WTC11 (cell line): ENCODE data around the gene KLHL28. TPM values are rescaled to one million over a fixed set of nuclear protein-coding genes. Genes with fewer than 3 reads are reported as not detected.

Experiments used
- ATAC-seq: fragments of 200-7000 bp; cut with Tn5 transposase; 2 replicates; pipeline ENCODE4 v1.10.0; 2021; ENCODE audit warnings: mild to moderate bottlenecking, moderate library complexity
- CTCF ChIA-PET: fragments of 300-600 bp; sonication (Branson Sonifier 250); formaldehyde crosslinking; loops from one replicate; lab custom pipeline; 2021; ENCODE audit warnings: antibody characterized with exemption; lab: Charles Lee
- POLR2A ChIA-PET: fragments of 350-600 bp; sonication (Branson Sonifier 250); formaldehyde crosslinking; loops from one replicate; lab custom pipeline; 2021; ENCODE audit warnings: antibody characterized with exemption; lab: Charles Lee
- DNase-seq: peaks from one replicate; pipeline ENCODE4 v3.0.0; 2021; ENCODE audit warnings: low spot score
- H3K27ac Mint-ChIP-seq: 2 replicates; pipeline ENCODE4 v1.8.0; 2021; ENCODE audit warnings: mixed read lengths
- H3K27me3 Mint-ChIP-seq: 2 replicates; pipeline ENCODE4 v1.8.0; 2021; ENCODE audit warnings: low read depth, mild to moderate bottlenecking, moderate library complexity, mixed read lengths
- H3K36me3 Mint-ChIP-seq: 2 replicates; pipeline ENCODE4 v1.8.0; 2021; ENCODE audit warnings: mixed read lengths
- H3K4me1 Mint-ChIP-seq: 2 replicates; pipeline ENCODE4 v1.8.0; 2022; ENCODE audit warnings: mixed read lengths
- H3K4me3 Mint-ChIP-seq: 2 replicates; pipeline ENCODE4 v1.8.0; 2021; ENCODE audit warnings: mild to moderate bottlenecking, moderate library complexity, mixed read lengths
- H3K9me3 Mint-ChIP-seq: 2 replicates; pipeline ENCODE4 v1.8.0; 2021; ENCODE audit warnings: mixed read lengths
- ATF1 ChIP-seq: sonication (generic); formaldehyde crosslinking; IDR thresholded peaks from 2 replicates; pipeline ENCODE4 v1.8.1; 2023; ENCODE audit warnings: mild to moderate bottlenecking, moderate library complexity, missing genetic modification reagents
- CBFB ChIP-seq: sonication (generic); formaldehyde crosslinking; IDR thresholded peaks from 2 replicates; pipeline ENCODE4 v1.8.1; 2022; ENCODE audit warnings: mild to moderate bottlenecking, low read depth, missing genetic modification reagents
- ETV6 ChIP-seq: sonication (generic); formaldehyde crosslinking; IDR thresholded peaks from 2 replicates; pipeline ENCODE4 v1.8.1; 2022; ENCODE audit warnings: mild to moderate bottlenecking, missing genetic modification reagents
- FOXJ3 ChIP-seq: sonication (generic); formaldehyde crosslinking; IDR thresholded peaks from 2 replicates; pipeline ENCODE4 v1.9.0; 2021; ENCODE audit warnings: missing genetic modification reagents, mild to moderate bottlenecking, borderline replicate concordance
- FOXK1 ChIP-seq: sonication (generic); formaldehyde crosslinking; IDR thresholded peaks from 2 replicates; pipeline ENCODE4 v1.8.0; 2022; ENCODE audit warnings: mild to moderate bottlenecking, moderate library complexity, missing genetic modification reagents
- MXD4 ChIP-seq: fragments of 250-450 bp; sonication (Bioruptor Pico); IDR thresholded peaks from 2 replicates; pipeline ENCODE4 v1.8.0; 2021; ENCODE audit warnings: mild to moderate bottlenecking, moderate library complexity, borderline replicate concordance
- OVOL2 ChIP-seq: fragments of 250-450 bp; sonication (Bioruptor Pico); IDR thresholded peaks from 2 replicates; pipeline ENCODE4 v1.9.0; 2021; ENCODE audit warnings: mild to moderate bottlenecking, borderline replicate concordance
- PRRX2 ChIP-seq: fragments of 250-450 bp; sonication (Bioruptor Pico); IDR thresholded peaks from 2 replicates; pipeline ENCODE4 v1.8.0; 2021; ENCODE audit warnings: mild to moderate bottlenecking
- ZNF232 ChIP-seq: sonication (generic); formaldehyde crosslinking; IDR thresholded peaks from 2 replicates; pipeline ENCODE4 v1.8.0; 2022; ENCODE audit warnings: mild to moderate bottlenecking, missing genetic modification reagents
- ZNF671 ChIP-seq: fragments of 250-450 bp; sonication (Bioruptor Pico); IDR thresholded peaks from 2 replicates; pipeline ENCODE4 v1.8.0; 2021; ENCODE audit warnings: mild to moderate bottlenecking
- total RNA-seq: library from RNA; stranded (reverse); gene quantifications from 3 replicates; pipeline ENCODE4 v1.2.3, GENCODE V29; 2021
- TF ChIP-seq, protein P1 (sequence below): fragments of 250-450 bp; sonication (Bioruptor Pico); IDR thresholded peaks from 2 replicates; pipeline ENCODE4 v1.9.0; 2021; ENCODE audit warnings: moderate library complexity, mild to moderate bottlenecking, inconsistent platforms, borderline replicate concordance
- TF ChIP-seq, protein P2 (sequence below): sonication (generic); formaldehyde crosslinking; conservative IDR thresholded peaks from 2 replicates; pipeline ENCODE4 v1.8.1; 2022; ENCODE audit warnings: mild to moderate bottlenecking, missing genetic modification reagents
- TF ChIP-seq, protein P3 (sequence below): fragments of 200-600 bp; IDR thresholded peaks from 2 replicates; pipeline ENCODE4 v1.8.0; 2022; ENCODE audit warnings: antibody characterized with exemption
- TF ChIP-seq, protein P4 (sequence below): sonication (generic); formaldehyde crosslinking; IDR thresholded peaks from 2 replicates; pipeline ENCODE4 v1.8.0; 2022; ENCODE audit warnings: mild to moderate bottlenecking, missing genetic modification reagents
- TF ChIP-seq, protein P5 (sequence below): sonication (generic); formaldehyde crosslinking; IDR thresholded peaks from 2 replicates; pipeline ENCODE4 v1.8.0; 2023; ENCODE audit warnings: mild to moderate bottlenecking, missing genetic modification reagents

Gene KLHL28
- total RNA-seq, 1 experiment from 2014 or later = 9.8 TPM

DNA sequence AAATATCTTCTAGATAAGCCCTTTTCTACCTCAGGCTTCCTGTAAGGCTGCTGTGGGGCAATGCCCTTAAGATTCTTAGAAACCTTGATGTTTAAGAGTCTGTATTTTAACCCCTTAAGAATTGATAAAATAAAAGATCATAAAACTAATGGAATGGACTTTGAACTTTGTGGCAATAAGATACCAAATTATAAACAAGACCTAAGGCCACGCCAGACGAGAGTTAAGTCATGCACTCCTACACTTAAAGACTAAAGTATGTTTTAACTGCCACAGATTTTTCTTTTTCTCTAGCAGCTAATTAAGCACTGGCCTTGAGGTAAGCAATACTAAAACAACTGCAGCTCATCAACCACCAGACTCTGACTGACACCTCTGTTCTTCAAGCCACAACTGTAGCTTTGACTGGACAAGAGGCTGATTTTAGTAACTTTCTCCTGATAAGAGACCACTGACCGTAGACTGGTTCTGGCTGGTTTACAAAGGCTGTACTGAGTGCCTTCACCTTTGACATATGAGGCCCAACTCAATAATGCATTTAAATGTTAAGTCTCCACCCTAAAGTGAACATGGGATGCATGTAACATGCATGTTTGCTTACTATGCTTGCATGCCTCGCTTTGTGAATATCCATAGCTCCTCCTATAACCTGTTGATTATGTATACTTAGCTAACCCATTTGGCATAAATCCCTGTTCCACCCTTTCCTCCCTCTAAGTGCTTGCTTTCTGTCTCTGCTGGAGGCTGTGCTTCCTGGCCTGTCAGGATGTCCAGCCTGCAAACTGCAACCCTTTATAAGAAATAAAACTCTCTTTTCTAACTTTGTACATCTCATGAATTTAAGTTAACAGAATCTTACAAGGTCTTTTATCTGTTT, 71.9 kb downstream of the KLHL28 start:
- DNase-seq (no peak), ATAC-seq (no peak)
- Mint-ChIP-seq H3K27me3 (peaks cover 9% of the 10 kb centered on the region), H3K4me1 (no peaks in the 10 kb centered on the region), H3K36me3 (no peaks in the 10 kb centered on the region), H3K4me3 (no peak overlapping the region), H3K27ac (no peak overlapping the region), H3K9me3 (peaks cover 11% of the 10 kb centered on the region)
- ChIA-PET POLR2A (no interaction called here), CTCF (no interaction called here)
- no peak for TF ChIP-seq OVOL2 (CRISPR knock-in tag)
- no peak for TF ChIP-seq FOXJ3
- TF ChIP-seq, protein P1, sequence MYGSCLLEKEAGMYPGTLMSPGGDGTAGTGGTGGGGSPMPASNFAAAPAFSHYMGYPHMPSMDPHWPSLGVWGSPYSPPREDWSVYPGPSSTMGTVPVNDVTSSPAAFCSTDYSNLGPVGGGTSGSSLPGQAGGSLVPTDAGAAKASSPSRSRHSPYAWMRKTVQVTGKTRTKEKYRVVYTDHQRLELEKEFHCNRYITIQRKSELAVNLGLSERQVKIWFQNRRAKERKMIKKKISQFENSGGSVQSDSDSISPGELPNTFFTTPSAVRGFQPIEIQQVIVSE (CRISPR knock-in tag) = no peak
- TF ChIP-seq, protein P2, sequence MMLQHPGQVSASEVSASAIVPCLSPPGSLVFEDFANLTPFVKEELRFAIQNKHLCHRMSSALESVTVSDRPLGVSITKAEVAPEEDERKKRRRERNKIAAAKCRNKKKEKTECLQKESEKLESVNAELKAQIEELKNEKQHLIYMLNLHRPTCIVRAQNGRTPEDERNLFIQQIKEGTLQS (CRISPR knock-in tag) = no peak
- TF ChIP-seq ZNF671 (CRISPR knock-in tag) = no peak
- TF ChIP-seq CBFB = no peak
- TF ChIP-seq PRRX2 (CRISPR knock-in tag) = no peak

DNA sequence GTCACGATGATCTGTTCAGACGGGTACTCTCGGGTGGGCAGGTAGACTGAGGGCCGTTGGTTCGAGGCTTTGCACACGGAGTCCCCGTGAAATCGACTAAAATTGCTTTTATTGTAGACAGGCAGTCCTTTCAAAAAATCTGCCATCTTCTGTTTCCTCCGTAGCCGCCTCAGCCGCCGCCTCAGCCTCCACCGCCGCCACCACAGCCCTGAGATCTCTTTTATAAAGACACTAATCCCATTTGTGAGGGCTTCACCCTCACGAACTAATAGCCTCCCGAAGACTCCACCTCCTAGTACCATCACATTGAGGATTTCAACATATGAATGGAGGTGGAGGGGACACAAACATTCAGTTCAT, 74.2 kb downstream of the KLHL28 start:
- Mint-ChIP-seq H3K4me1 (no peaks in the 10 kb centered on the region), H3K4me3 (no peak overlapping the region), H3K27ac (no peak overlapping the region), H3K27me3 (peaks cover 9% of the 10 kb centered on the region), H3K36me3 (peaks cover 2% of the 10 kb centered on the region; the same call in 1 of the 2 replicates), H3K9me3 (peaks cover 23% of the 10 kb centered on the region)
- POLR2A ChIA-PET = no interaction called here
- TF ChIP-seq ETV6 (CRISPR knock-in tag) (no peak), FOXJ3 (no peak), FOXK1 (CRISPR knock-in tag) (no peak), ZNF232 (CRISPR knock-in tag) (no peak), ATF1 (CRISPR knock-in tag) (no peak), MXD4 (CRISPR knock-in tag) (no peak)
- TF ChIP-seq, protein P3, sequence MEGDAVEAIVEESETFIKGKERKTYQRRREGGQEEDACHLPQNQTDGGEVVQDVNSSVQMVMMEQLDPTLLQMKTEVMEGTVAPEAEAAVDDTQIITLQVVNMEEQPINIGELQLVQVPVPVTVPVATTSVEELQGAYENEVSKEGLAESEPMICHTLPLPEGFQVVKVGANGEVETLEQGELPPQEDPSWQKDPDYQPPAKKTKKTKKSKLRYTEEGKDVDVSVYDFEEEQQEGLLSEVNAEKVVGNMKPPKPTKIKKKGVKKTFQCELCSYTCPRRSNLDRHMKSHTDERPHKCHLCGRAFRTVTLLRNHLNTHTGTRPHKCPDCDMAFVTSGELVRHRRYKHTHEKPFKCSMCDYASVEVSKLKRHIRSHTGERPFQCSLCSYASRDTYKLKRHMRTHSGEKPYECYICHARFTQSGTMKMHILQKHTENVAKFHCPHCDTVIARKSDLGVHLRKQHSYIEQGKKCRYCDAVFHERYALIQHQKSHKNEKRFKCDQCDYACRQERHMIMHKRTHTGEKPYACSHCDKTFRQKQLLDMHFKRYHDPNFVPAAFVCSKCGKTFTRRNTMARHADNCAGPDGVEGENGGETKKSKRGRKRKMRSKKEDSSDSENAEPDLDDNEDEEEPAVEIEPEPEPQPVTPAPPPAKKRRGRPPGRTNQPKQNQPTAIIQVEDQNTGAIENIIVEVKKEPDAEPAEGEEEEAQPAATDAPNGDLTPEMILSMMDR = no peak
- TF ChIP-seq, protein P4, sequence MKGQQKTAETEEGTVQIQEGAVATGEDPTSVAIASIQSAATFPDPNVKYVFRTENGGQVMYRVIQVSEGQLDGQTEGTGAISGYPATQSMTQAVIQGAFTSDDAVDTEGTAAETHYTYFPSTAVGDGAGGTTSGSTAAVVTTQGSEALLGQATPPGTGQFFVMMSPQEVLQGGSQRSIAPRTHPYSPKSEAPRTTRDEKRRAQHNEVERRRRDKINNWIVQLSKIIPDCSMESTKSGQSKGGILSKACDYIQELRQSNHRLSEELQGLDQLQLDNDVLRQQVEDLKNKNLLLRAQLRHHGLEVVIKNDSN (CRISPR knock-in tag) = no peak
- TF ChIP-seq, protein P5, sequence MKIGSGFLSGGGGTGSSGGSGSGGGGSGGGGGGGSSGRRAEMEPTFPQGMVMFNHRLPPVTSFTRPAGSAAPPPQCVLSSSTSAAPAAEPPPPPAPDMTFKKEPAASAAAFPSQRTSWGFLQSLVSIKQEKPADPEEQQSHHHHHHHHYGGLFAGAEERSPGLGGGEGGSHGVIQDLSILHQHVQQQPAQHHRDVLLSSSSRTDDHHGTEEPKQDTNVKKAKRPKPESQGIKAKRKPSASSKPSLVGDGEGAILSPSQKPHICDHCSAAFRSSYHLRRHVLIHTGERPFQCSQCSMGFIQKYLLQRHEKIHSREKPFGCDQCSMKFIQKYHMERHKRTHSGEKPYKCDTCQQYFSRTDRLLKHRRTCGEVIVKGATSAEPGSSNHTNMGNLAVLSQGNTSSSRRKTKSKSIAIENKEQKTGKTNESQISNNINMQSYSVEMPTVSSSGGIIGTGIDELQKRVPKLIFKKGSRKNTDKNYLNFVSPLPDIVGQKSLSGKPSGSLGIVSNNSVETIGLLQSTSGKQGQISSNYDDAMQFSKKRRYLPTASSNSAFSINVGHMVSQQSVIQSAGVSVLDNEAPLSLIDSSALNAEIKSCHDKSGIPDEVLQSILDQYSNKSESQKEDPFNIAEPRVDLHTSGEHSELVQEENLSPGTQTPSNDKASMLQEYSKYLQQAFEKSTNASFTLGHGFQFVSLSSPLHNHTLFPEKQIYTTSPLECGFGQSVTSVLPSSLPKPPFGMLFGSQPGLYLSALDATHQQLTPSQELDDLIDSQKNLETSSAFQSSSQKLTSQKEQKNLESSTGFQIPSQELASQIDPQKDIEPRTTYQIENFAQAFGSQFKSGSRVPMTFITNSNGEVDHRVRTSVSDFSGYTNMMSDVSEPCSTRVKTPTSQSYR (CRISPR knock-in tag) = no peak
- CTCF ChIA-PET = no interaction called here
- DNase-seq = no peak
- no peak for ATAC-seq
